Neural cell (in vitro differentiated cells): ENCODE data around the gene NEUROD1. TPM values are rescaled to one million over a fixed set of nuclear protein-coding genes. Genes with fewer than 3 reads are reported as not detected.

ENCODE experiments used
- H2AFZ ChIP-seq: fragments of 200-600, 300-800 bp; sonication (generic), shearing (Covaris generic); 2 replicates; pipeline ENCODE4 v1.6.0; 2014; ENCODE audit warnings: low read depth, mild to moderate bottlenecking, antibody characterized with exemption, low read length, moderate library complexity
- H3F3A ChIP-seq: fragments of 200-600 bp; shearing (Covaris generic); 2 replicates; pipeline ENCODE4 v1.6.1; 2016; ENCODE audit warnings: mild to moderate bottlenecking, moderate library complexity, mixed read lengths, antibody characterized with exemption, low read length; ENCODE audit not compliant: insufficient read depth, poor library complexity, severe bottlenecking
- H3K27ac ChIP-seq: fragments of 200-600, 300-800 bp; sonication (generic), shearing (Covaris generic); 2 replicates; pipeline ENCODE4 v1.5.1; 2014; ENCODE audit warnings: mild to moderate bottlenecking, low read length, moderate library complexity
- H3K27me3 ChIP-seq: fragments of 300-800, 200-600 bp; sonication (generic), shearing (Covaris generic); 2 replicates; pipeline ENCODE4 v1.6.0; 2014; ENCODE audit warnings: mild to moderate bottlenecking, low read depth, low read length, moderate library complexity; ENCODE audit not compliant: insufficient read depth
- H3K36me3 ChIP-seq: fragments of 300-800, 200-600 bp; sonication (generic), shearing (Covaris generic); 2 replicates; pipeline ENCODE4 v1.5.1; 2014; ENCODE audit warnings: mild to moderate bottlenecking, antibody characterized with exemption, low read length, moderate library complexity; ENCODE audit not compliant: insufficient read depth
- H3K4me2 ChIP-seq: fragments of 300-800, 200-600 bp; sonication (generic), shearing (Covaris generic); 2 replicates; pipeline ENCODE4 v1.6.0; 2014; ENCODE audit warnings: mild to moderate bottlenecking, low read length
- H3K4me3 ChIP-seq: fragments of 300-800, 200-600 bp; sonication (generic), shearing (Covaris generic); 2 replicates; pipeline ENCODE4 v1.5.1; 2014; ENCODE audit warnings: mild to moderate bottlenecking, low read length, moderate library complexity
- H3K79me2 ChIP-seq: fragments of 200-600 bp; shearing (Covaris generic); replicated peaks from 2 replicates; pipeline ENCODE4 v1.6.0; 2014; ENCODE audit warnings: mild to moderate bottlenecking, low read length, moderate library complexity; ENCODE audit not compliant: insufficient read depth
- H3K9ac ChIP-seq: fragments of 300-800, 200-600 bp; sonication (generic), shearing (Covaris generic); 2 replicates; pipeline ENCODE4 v1.6.1; 2016; ENCODE audit warnings: mild to moderate bottlenecking, low read length, mixed read lengths
- H3K9me2 ChIP-seq: fragments of 200-600 bp; shearing (Covaris generic); 2 replicates; pipeline ENCODE4 v1.6.1; 2016; ENCODE audit warnings: mild to moderate bottlenecking, low read length, mixed read lengths; ENCODE audit not compliant: insufficient read depth
- H3K9me3 ChIP-seq: fragments of 200-600, 300-800 bp; sonication (generic), shearing (Covaris generic); 2 replicates; pipeline ENCODE4 v1.6.1; 2016; ENCODE audit warnings: mild to moderate bottlenecking, mixed run types, low read length, moderate library complexity, mixed read lengths
- H4K20me1 ChIP-seq: fragments of 200-600 bp; shearing (Covaris generic); 2 replicates; pipeline ENCODE4 v1.6.1; 2016; ENCODE audit warnings: mild to moderate bottlenecking, mixed run types; ENCODE audit not compliant: insufficient read depth
- CTCF ChIP-seq: fragments of 450-650 bp; IDR thresholded peaks from 2 replicates; pipeline ENCODE4 v1.5.1; 2014; ENCODE audit warnings: antibody characterized with exemption, mild to moderate bottlenecking, moderate library complexity; ENCODE audit not compliant: poor library complexity, severe bottlenecking
- EP300 ChIP-seq: fragments of 450-650 bp; conservative IDR thresholded peaks from 2 replicates; pipeline ENCODE4 v1.6.1; 2014; ENCODE audit warnings: antibody characterized with exemption, mild to moderate bottlenecking, moderate library complexity; ENCODE audit not compliant: poor library complexity, severe bottlenecking
- EZH2 ChIP-seq: fragments of 200-600, 300-800 bp; shearing (Covaris generic), sonication (generic); IDR thresholded peaks from 2 replicates; pipeline ENCODE4 v1.6.1; 2014; ENCODE audit warnings: antibody characterized with exemption, low read length, borderline replicate concordance, mild to moderate bottlenecking; ENCODE audit not compliant: insufficient read depth, poor library complexity, severe bottlenecking
- MXI1 ChIP-seq: fragments of 450-650 bp; conservative IDR thresholded peaks from 2 replicates; pipeline ENCODE4 v1.6.1; 2014; ENCODE audit warnings: antibody characterized with exemption, mild to moderate bottlenecking; ENCODE audit not compliant: poor library complexity, severe bottlenecking
- POLR2AphosphoS5 ChIP-seq: IDR thresholded peaks from 2 replicates; pipeline ENCODE4 v1.6.1; 2012
- RAD21 ChIP-seq: fragments of 450-650 bp; conservative IDR thresholded peaks from 2 replicates; pipeline ENCODE4 v1.6.1; 2014; ENCODE audit warnings: antibody characterized with exemption, mild to moderate bottlenecking, moderate library complexity
- REST ChIP-seq: IDR thresholded peaks from 2 replicates; pipeline ENCODE4 v1.6.1; 2012; ENCODE audit warnings: borderline replicate concordance
- SMC3 ChIP-seq: fragments of 450-650 bp; conservative IDR thresholded peaks from 2 replicates; pipeline ENCODE4 v1.6.1; 2014; ENCODE audit warnings: antibody characterized with exemption, mild to moderate bottlenecking, moderate library complexity; ENCODE audit not compliant: poor library complexity
- TAF1 ChIP-seq: IDR thresholded peaks from 2 replicates; pipeline ENCODE4 v1.6.1; 2012; ENCODE audit warnings: low read depth
- polyA plus RNA-seq: library from polyadenylated mRNA; depleted of rRNA; stranded (reverse); fragments of >200 nt; gene quantifications from 2 replicates; pipeline ENCODE4 v1.2.3, GENCODE V29; 2014

Gene NEUROD1
- polyA plus RNA-seq, 1 donor from 2014 or later = not detected

GRCh38 chr2:181698223-181698622 is 17.9 kb upstream of the NEUROD1 start:
- Histone ChIP-seq H3K4me3 (no peak overlapping the region), H3K27ac (no peak overlapping the region), H3K4me2 (no peak overlapping the region), H3K9me2 (no peaks in the 10 kb centered on the region), H3K9ac (no peak overlapping the region), H3F3A (no peaks in the 10 kb centered on the region), H3K36me3 (no peaks in the 10 kb centered on the region), H3K9me3 (no peaks in the 10 kb centered on the region), H3K27me3 (no peaks in the 10 kb centered on the region), H4K20me1 (no peaks in the 10 kb centered on the region), H3K79me2 (no peaks in the 10 kb centered on the region), H2AFZ (no peak overlapping the region)
- TF ChIP-seq EZH2 = no peak
- TF ChIP-seq POLR2AphosphoS5 = no peak
- TF ChIP-seq SMC3 = no peak
- no peak for TF ChIP-seq EP300
- TF ChIP-seq CTCF = no peak
- no peak for TF ChIP-seq REST
- no peak for TF ChIP-seq TAF1
- no peak for TF ChIP-seq RAD21
- TF ChIP-seq MXI1 = no peak

- no peak overlapping the region for H3K9ac ChIP-seq
Observed at GRCh38 chr2:181697571-181697970, 17.3 kb upstream of the NEUROD1 start.

More at GRCh38 chr2:181697571-181697970, 17.3 kb upstream of the NEUROD1 start:
- Histone ChIP-seq H3K79me2 (no peaks in the 10 kb centered on the region), H3K4me3 (no peak overlapping the region), H3K4me2 (no peak overlapping the region), H3K27ac (no peak overlapping the region), H3F3A (no peaks in the 10 kb centered on the region), H3K36me3 (no peaks in the 10 kb centered on the region), H4K20me1 (no peaks in the 10 kb centered on the region), H3K9me2 (no peaks in the 10 kb centered on the region), H2AFZ (no peak overlapping the region), H3K9me3 (no peaks in the 10 kb centered on the region), H3K27me3 (no peaks in the 10 kb centered on the region)
- TF ChIP-seq CTCF (no peak), POLR2AphosphoS5 (no peak), MXI1 (no peak), EP300 (no peak), TAF1 (no peak), SMC3 (no peak), RAD21 (no peak), REST (no peak), EZH2 (no peak)
